Stimulated activated CD8-positive, alpha-beta memory T cell treated with anti-CD3 and anti-CD28 coated beads, Interleukin-4, amount 100 ng/mL, for 1 hour (primary cell): ENCODE results near the gene TOB2.
A peak's percentile ranks its signal among the peaks of the same experiment; 100 is the strongest.
"Not testable (repeated sequence)": the region's sequence is repeated elsewhere in the genome, so short reads cannot be mapped to it uniquely, and the experiment has no call there.

Source experiments
- DNase-seq, 2 donors: peaks; one replicate each; pipeline ENCODE4 v3.0.0-alpha.2; 2020; ENCODE audit warnings: low read depth in 2 of 2, low spot score in 1 of 2

TOB2 gene

DNA sequence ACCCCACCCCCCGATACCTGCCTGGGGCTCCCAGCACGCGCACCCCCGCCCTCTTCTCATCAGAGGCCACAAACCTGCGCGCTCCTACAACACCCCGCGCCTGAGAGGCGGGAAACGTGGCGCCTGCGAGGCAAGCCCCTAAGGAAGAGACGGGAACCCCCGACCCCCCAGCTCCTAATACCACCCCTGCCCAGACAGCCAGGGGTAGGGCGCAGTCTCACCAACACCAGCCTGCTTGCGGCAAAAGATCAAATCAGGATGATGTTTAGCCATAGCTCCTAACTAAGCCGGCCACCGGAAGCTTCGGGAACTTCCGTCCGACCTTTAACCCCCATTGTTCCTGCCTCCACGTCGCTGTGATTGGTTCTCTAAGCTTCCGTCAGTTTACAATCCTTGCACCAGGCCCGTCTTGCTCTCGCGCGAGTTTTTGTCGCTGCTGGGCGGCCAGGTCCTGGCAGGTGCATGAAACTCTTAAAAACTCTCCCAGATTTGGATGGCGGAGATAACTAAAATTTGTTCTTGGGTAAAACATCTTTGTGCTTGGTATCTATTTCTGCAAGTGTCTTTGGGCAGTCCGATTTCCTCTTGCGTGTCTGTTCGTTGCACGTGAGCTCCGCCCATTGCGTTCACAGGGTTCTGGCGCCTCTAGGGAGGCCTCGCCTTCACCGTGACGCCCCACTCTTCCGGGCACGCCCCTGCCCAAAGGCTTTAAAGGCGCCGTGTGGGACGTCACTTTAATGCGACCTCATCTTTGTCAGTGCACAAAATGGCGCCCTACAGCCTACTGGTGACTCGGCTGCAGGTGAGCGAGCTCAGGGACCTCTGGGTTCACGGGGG lies 22.0 kb upstream of the TOB2 start, which contains the start of the genes ACO2 and PHF5A:
Gene ACO2, plus strand, starts transcription at position 737 of the 837 bp plus-strand sequence. Its CDS starts 30 bp downstream, at position 767.
Gene PHF5A, minus strand, starts transcription at position 312 of the 837 bp plus-strand sequence. Its CDS starts 39 bp downstream, at position 273.
- peak; percentile 97 to 99 for DNase-seq

DNA sequence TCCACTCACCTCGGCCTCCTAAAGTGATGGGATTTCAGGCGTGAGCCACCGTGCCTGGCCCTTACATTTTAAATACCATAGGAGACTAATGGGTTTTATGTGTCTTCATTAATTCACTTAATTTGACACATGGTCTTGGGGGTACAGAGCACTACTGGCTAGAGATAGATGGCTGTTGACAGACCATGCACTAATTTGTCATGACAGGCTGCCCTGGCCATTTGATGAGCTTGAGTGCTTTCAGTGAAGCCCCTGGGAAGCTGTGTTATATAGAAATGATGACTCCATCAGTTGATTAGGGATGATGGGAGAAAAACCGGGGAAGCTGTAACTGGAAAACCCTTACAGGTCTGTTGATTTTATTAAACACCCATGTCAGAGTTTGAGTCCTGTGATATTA lies 15.3 kb upstream of the TOB2 start:
- DNase-seq, result no peak

DNA sequence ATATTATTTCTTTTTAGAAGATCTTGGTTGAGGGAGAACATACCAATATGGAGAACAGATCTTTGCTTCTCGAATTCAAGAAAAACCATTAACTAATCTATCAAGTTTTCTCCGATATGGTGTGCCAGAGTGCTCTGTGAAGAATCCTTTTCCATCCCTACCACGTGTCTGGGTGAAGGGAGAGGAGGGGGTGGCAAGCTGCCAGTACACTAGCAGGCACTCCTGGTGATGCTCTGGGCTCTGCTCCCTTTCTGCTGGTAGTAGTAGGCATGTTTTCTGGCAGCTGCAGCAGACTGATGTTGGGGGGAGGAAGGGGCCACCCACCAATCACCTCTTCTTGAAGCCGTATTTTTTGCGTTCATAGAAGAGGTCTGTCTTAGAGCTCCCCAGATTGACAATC lies 13.5 kb upstream of the TOB2 start:
- not testable (repeated sequence) for DNase-seq

DNA sequence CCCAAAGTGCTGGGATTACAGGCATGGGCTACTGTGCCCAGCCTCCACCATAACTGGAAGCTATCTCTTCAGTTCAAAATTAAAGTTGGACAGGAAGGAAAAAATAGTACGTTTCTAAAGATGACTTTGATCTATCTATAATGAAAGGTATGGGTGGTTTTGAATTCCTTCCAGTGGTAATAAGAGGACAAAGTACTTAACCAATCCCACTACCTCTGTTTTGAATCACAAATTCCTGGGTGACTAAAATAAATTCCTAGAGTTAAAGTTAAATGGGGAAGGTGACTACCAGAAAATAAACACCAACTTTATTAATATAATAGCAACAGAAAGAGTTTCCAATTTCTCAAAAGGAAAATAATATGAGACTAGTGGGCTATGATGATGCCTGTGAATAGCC lies 12.8 kb upstream of the TOB2 start:
- no peak for DNase-seq

DNA sequence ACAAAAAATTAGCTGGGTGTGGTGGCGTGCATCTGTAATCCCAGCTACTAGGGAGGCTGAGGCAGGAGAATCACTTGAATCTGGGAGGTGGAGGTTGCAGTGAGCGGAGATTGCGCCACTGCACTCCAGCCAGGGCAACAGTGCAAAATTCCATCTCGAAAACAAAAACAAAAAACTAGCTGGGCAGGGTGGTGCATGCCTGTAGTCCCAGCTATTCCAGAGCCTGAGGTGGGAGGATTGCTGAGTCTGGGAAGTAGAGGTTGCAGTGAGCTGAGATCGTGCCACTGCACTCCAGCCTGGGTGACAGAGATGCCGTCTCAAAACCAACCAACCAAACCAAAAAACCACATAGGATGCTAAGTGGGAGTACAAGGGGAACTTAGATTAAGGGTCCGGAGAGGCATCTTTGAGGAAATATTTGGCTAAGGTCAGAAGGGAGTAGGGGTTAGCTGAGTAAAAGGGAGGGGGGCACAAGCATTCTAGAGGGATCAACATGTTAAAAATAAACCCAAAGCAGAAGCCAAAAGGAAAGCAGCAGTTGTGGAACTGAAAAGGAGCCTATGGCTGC lies 11.6 kb upstream of the TOB2 start:
- DNase-seq, result no peak

DNA sequence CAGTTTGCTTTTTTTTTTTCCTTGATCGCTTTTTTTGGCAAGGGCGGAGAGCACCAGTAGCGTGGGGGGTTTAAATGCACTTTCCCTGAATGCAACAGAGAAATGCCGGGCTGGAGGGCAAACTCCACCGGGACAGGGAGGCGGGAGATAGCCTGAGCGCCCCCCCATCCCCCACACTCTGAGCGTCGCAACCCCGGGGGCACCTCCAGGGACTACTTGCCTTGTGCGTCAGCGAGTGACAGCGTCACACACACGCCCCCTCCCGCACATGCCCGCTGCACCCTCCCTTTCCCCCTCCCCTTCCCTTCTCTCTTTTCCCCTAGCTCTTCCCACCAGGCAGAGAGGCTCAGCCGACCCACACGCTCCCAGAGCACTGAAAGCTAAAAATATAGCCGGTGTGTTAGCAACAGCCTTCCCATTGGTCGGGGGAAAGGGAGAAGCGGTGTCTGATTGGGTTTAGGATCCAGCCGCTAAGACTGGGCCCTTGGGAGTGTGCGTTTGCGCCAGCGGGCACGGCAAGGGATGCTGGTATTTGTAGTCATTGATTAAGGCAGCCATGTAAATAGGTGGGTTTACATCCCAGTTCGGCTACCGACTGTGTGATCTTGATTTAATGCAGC lies 1.7 kb upstream of the TOB2 start:
- DNase-seq, result peak; percentile 67 to 83

DNA sequence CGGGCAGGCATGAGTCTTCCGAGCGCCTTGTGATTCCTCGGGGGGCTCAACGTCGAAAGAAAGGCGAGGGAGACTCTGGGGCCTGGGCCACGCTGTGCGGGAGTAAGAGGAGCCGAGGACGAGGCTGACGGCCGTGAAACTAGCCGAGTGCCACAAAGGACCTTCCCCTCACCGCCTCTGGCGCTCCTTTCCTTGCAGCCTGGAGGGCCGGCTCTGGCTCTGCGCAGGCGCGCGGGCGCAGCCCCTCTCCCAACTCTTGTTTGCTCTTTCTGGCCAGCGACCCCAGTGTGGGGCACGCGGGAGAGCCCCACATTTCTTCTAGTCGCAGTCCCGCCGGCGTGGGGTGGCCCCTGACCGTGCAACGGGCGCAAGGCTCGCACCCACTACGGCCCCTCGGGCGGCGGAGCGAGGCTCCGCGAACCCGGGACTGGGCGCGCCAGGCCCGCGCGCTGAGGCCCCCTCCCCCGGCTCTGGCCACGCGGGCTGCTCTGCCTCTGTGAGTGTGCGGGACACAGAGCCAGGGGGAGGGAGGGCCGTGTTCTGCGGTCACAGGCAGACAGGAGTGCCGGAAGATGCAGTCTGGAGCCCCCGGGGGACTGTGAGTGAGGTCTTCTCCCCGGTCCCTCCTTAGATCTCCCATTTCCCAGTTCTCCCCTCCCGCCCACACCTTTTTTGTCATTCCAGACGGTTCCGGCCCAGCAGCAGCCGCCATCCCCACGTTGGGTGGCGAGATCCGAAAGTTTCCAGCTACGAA lies 1.0 kb upstream of the TOB2 start:
- peak in 1 of 2 donors; percentile 30 for DNase-seq

DNA sequence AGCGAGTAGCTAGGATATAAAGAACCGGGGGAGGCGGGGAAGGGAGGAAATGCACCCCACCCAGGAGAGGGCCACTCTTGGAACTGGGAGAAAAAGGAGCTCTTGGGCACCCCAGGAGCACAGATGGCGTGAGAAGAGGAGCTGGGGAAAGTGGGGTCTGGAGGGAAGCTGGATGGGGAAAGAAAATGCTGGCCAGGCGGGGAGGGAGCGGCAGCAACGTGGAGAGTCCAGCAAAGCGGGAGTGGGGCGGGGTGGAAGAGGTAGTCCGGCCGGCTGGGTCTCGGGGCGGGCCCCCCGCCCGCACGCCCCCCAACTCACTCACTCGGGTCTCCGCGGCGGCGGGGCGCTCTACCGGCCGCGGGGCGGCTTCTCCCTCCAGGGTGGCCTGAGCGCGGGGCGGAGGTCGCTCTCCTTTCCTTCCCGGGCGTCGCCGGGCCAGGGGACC lies 522 bp downstream of the TOB2 start:
- DNase-seq, result no peak

DNA sequence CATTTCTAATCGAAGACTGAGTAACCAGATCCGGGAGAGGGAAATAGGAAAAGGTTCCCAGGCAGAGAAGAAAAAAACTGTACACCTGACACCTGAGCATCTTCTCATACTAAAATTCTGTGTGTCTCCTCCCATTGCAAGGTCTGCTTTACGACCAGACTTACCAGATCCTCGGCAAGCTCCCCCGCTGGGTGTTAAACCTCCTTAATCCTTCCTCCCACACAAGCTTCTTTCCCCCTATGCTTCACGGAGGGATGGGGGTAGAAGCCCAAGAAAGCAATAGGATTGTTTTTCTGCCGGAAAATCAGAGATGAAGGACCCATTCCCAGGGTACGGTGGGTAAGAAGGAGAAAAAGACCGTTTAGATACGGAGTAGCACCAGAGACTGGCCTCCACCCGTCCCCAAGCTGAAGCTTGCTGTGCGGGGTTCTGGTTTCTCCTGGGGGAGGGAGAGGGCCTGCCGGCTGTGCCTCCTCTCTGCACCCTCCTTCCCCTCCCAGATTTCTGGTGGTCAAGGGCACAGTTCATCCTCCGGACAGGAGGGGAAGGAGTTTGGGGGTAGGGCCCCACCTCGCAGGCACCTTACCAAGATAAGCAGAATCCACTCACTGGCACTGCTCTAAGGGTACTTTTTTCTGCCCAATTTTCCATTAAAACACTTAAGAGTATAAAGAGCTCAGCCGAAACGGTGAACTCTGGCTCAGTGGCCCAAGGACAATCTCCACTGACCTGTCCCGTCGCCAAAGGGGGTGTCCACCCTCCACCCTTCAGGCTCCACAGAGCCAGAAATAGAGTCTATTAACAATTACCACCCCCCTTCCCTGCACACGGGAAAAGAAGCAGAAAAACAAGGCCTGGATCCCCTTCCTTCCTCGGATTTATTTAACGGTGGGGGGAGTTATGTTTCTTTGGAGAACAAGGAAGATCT lies 1.2 kb downstream of the TOB2 start:
- peak in 1 of 2 donors; percentile 8 for DNase-seq

DNA sequence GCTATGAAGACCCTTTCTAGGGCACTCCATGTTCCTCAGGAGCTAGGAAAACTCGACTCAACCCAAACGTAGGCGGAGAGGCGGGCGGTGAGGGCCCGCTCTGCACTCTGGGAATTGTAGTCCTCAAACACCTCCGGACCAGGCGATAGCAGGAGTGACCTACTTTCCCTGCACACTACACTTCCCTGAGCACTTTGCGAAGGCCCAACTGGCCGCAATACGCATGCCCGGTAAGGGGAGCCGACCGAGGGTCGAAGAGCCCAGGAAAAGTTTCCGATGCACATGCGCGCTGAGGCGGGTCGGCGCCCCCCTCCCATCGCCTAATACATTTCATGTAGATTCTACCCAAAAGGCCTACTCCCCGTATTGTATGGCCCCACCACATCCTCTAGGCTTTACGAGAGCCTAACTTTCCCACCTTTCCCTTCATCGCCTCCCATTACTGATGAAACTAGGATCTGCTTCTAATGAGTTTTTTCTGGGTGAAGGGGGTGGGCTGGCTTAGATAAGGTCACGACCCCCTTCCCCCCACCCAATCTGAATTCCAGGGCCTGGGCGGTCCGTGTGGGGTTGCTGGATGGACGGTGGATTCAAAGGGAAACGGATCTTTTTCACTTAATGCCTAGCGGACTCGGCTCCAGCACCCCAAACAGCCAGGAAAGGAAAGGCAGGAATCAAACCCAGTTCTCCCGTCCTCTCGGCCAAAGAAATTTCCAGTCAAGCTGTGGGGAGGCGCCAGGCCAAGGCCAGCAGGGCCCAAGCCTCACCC lies 2.1 kb downstream of the TOB2 start:
- peak; percentile 58 to 71 for DNase-seq

DNA sequence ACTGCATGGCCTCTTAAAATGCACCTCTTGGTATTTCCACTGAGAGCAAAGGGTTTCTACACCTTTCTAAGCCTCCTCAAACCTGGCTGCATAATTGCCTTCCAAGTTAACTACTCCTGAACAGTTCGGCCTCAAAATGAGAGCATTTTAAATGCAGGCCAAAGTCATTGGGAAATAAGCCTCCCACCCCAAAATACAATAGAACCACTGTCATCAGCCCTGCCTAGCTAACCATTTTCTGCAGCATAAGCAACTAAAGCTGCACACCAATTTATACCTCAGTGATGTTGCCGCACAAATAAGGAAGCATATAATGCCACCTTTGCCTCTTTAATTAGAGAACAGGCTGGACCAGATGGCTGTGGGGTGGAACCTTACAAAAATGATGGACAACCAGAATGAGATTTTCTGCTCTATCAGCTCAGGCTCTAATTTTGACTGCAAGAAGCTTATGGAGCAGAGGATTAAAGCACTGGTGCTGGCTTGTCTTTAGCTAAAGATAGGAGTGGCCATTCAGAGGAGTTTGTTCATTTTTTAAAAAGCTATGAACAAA lies 4.3 kb downstream of the TOB2 start:
- DNase-seq, result no peak

DNA sequence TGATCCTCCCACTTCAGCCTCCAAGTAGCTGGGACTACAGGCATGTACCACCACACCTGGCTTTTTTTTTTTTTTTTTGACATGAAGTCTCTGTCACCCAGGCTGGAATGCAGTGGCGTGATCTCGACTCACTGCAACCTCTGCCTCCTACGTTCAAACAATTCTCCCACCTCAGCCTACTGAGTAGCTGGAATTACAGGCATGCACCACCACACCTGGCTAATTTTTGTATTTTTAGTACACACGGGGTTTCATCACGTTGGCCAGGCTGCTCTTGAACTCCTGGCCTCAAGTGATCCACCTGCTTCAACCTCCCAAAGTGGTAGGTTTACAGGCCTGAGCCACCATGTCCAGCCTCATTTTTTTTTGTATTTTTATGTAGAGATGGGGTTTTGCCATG lies 6.1 kb downstream of the TOB2 start:
- DNase-seq, result not testable (repeated sequence)

DNA sequence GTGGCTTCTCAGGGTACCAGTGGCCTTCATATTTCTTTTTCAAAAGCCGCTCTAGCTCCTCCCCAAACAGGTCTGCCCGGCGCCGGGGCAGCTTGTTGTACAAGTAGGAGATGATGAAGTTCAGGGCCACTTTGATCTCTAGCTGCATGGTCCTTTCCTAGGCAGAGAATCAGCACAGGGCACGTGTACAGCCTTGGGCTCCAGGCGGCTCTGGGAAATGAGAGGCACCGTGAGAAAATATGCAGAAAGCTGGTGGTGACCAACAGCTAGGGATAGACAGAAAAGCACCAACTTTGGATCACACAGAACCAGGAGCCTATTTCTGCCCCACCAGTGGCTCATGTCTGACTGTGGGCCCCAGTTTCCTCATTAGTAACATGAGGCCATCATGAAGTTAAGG lies 9.4 kb downstream of the TOB2 start:
- no peak for DNase-seq

DNA sequence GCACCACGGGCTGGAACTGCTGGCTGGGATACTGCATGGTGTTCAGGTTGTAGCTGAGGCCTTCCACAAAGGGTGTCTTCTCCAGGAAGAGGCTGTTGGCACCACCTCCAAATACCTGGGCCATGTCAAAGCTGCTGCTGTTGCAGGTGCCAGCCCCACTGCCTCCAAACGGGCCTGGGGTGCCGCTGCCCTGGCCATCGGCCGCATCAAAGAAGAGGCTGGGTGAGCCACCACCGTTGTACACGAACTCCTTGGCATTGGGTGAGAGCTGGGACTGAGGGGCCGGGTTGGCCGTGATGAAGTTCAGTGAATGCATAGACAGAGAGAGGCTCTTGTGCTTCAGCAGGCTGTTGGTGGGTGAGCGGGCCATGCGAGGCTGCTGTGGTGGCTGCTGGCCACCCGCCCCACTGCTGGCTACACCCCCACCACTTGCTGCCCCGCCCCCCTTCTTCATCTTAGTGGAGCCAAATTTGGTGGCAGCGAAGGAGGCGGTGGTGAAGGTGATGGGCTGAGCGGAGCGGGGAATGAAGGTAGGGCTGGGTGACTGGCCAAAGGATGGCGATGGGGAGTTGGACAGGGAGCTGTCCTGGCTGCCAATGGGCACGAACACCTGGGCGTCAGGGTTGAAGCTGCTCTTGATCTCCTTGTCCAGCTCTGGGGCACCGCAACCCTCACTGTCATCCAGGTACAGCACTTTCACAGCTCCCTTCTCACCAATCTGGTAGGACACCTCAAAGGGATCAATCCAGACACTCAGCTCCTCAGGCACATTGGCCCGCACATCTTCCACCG lies 10.1 kb downstream of the TOB2 start:
- no peak for DNase-seq

DNA sequence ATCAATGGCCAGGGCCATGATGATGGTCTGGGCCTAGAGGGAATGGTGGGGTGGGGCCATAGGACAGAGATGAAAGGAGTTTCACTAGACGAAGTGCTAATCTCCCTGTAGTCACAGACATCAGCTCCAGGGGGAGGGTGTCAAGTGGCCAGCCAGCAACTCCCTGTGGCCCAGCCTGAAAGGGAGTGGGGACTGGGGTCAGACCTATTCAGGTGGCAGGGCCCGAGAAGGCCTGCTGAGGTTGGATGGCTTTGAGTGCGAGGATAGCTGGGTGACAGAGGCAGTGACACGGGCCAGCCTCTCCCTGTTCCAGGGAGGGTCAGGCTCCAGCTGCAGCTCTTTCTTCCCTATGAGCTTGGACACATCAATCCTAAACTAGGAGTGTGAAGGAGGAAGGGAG lies 11.0 kb downstream of the TOB2 start:
- DNase-seq, result no peak

DNA sequence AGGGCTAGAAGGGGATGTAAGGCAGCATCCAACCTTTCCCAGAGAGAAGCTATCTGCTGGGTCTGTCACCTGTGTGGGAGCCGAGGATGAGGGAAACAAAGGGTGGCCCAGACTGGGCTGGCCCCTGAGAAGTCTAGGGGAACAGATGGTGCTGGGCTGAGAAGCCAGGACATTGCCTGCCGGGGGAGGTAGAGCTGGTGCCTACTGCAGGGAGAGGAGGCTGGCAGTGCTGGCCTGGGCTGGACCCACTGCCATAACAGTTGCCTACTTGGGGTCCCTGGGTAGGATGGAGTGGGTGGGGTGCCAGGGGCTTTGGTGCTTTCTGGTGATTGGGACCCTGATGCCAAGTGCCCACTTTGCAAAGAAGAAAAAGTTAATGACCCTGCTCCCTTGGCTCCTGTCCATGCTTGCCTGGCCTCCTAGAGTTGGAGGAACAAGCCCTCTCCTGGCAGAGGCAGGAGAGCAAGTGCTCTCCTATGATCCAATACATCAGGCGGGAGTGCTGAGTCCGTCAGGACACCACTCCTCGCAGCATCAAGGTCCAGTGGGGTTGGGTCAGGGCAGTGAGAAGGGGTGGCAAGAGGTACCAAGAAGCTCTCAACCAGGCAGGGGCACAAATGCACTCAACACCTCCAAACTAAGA lies 12.1 kb downstream of the TOB2 start:
- not testable (repeated sequence) for DNase-seq

DNA sequence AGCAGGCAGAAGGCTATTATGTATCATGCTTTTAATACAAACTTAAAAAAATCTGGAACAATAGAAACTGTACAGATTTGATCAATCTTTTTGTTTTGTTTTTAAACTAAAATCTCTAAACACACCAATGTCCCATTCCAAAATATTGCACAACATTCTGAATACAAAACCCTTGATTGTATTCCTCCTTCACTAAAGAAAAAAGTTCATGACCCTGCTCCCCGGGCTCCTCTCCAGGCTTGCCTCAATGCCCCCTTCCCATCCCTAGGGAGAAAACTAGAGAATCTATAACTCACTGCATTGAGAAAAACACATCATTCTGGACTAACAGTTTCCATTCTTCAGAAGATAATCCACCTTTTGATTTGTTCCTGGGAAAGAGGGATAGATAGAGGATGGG lies 13.1 kb downstream of the TOB2 start:
- not testable (repeated sequence) for DNase-seq

DNA sequence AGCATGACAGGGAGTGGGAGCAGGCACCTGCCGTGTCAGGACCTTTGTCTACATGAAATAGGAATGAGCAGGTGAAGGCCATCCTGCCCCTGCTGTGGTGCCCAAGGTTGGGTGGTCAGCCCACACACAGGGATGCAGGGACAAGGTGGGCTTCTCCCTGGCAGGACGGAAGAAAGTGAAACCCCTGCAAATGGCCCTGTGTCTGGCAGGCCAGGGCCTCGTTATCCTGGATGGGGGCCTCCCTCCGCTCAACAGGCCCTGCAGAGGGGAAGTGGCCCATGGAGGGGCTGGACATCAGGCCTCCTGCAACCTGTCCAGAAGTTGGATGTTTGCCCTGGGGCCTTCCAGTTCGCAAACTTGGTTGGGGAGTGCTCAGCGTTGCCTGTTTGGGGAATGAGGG lies 14.9 kb downstream of the TOB2 start:
- no peak for DNase-seq
